Measurements from ENCODE around the gene ZNF442. TPM values are rescaled to one million over a fixed set of nuclear protein-coding genes. Genes with fewer than 3 reads are reported as not detected.
"Not testable (repeated sequence)": the region's sequence is repeated elsewhere in the genome, so short reads cannot be mapped to it uniquely, and the experiment has no call there.

Gene ZNF442
- total and polyA plus RNA-seq, 9 donors = 2.4 to 18.9 (median 7.8) TPM

DNA sequence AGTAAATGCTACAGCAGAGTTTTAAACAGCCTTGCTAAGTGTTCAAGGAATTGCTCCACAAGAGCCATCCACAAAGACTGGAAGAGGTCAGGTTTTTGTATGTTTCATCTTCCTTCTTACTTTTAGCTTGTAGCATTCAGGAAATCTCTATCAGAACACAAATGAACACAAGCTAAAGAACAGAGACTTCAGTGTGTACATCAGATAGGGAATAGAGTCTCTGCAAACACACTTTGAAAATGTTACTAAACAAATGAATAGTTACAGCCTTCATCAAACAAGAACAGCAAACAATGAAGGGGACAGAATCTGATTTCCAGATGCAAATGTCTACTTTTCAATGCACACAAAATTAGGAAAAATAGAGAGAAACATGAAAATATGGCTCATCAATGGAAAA, 39.8 kb downstream of the ZNF442 start:
- Histone ChIP-seq H3K36me3 (no peaks in the 10 kb centered on the region), H3K27me3 (no peaks in the 10 kb centered on the region), H3K9me3 (no peaks in the 10 kb centered on the region), H3K4me3 (no peak overlapping the region), H3K4me1 (ENCODE audit: insufficient read depth) (no peaks in the 10 kb centered on the region), H3K27ac (no peak overlapping the region)
- intact Hi-C loops (cut with DNase I) = no loop called here
- TF ChIP-seq, protein P1, sequence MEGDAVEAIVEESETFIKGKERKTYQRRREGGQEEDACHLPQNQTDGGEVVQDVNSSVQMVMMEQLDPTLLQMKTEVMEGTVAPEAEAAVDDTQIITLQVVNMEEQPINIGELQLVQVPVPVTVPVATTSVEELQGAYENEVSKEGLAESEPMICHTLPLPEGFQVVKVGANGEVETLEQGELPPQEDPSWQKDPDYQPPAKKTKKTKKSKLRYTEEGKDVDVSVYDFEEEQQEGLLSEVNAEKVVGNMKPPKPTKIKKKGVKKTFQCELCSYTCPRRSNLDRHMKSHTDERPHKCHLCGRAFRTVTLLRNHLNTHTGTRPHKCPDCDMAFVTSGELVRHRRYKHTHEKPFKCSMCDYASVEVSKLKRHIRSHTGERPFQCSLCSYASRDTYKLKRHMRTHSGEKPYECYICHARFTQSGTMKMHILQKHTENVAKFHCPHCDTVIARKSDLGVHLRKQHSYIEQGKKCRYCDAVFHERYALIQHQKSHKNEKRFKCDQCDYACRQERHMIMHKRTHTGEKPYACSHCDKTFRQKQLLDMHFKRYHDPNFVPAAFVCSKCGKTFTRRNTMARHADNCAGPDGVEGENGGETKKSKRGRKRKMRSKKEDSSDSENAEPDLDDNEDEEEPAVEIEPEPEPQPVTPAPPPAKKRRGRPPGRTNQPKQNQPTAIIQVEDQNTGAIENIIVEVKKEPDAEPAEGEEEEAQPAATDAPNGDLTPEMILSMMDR (IDR thresholded peaks at IDR 0.05) = no peak
- TF ChIP-seq EP300 (IDR thresholded peaks at IDR 0.05) (no peak), POLR2A (IDR thresholded peaks at IDR 0.05) (no peak)
- DNase-seq = no peak

DNA sequence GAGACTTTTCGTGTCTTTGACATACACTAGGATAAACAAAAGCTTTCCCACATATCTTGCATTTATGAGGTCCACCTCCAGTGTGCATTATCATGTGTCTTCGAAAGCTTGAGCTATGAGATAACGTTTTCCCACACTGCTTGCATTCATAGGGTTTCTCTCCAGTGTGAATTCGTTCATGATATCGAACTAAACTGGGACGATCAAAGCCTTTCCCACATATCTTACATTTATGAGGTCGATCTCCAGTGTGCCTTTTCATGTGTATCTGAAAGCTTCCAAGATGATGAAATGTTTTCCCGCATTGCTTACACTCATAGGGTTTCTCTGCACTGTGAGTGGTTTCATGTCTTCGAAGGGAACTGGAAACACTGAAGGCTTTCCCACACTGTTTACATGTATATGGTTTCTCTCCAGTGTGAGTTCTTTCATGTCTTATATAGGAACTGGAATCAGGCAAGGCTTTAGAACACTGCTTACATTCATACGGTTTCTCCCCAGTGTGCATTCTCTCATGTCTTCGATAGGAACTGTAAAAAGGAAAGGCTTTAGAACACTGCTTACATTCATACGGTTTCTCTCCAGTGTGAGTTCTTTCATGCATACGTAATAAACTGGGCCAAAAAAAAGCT, 46.6 kb downstream of the ZNF442 start:
- DNase-seq = no peak
- intact Hi-C loops (cut with DNase I) = no loop called here
- Histone ChIP-seq H3K4me3 (no peak overlapping the region), H3K27ac (no peak overlapping the region), H3K9me3 (no peaks in the 10 kb centered on the region), H3K27me3 (no peaks in the 10 kb centered on the region), H3K36me3 (no peaks in the 10 kb centered on the region), H3K4me1 (ENCODE audit: insufficient read depth) (no peaks in the 10 kb centered on the region)
- 96 to 97% (median 97%) methylated on average over 13 of the region's 13 CpGs for WGBS, 3 donors
- TF ChIP-seq, protein P1 (IDR thresholded peaks at IDR 0.05) = no peak
- TF ChIP-seq EP300 (IDR thresholded peaks at IDR 0.05) = no peak
- TF ChIP-seq POLR2A (IDR thresholded peaks at IDR 0.05) = no peak

DNA sequence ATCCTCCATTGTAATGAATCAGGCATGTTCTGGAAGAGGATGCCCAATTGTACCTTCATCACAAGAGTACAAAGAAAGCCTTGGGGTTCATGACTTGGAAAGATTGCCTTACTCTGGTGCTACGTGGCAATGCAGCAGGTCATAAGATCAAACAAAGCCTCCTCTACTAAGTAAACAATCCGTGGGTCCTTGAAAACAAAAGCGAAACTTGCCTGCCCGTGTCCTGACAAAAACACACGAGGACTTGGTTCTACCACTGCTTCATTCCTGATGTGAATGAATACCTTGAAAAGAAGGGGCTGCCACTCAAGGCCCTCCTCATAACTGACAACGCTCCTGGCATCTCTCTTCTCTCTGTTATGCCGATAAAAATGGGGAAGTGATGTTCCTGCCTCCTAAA, 50.9 kb downstream of the ZNF442 start:
- no peaks in the 10 kb centered on the region for H3K36me3 ChIP-seq
- H3K4me3 ChIP-seq = no peak overlapping the region
- TF ChIP-seq POLR2A (IDR thresholded peaks at IDR 0.05) = no peak
- TF ChIP-seq EP300 (IDR thresholded peaks at IDR 0.05) = no peak
- TF ChIP-seq, protein P1 (IDR thresholded peaks at IDR 0.05) = no peak
- no peaks in the 10 kb centered on the region for H3K4me1 ChIP-seq (ENCODE audit: insufficient read depth)
- intact Hi-C loops (cut with DNase I) = no loop called here
- DNase-seq = no peak
- no peak overlapping the region for H3K27ac ChIP-seq
- H3K27me3 ChIP-seq = no peaks in the 10 kb centered on the region
- H3K9me3 ChIP-seq = no peaks in the 10 kb centered on the region
- 65 to 81% (median 69%) methylated on average over 7 of the region's 7 CpGs for WGBS, 3 donors

DNA sequence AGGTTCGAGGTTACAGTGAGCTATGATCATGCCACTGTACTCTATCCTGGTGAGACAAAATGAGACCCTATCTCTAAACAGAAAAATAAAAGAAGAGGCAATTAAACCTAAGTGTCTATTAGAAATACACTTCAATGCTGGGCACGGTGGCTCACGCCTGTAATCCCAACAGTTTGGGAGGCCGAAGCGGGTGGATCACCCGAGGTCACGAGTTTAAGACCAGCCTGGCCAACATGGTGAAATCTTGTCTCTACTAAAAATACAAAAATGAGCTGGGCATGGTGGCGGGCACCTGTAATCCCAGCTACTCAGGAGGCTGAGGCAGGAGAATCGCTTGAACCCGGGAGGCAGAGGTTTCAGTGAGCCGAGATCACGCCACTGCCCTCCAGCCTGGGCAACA, 56.6 kb downstream of the ZNF442 start:
- H3K9me3 ChIP-seq; H3K27me3 ChIP-seq; DNase-seq; H3K4me3 ChIP-seq; H3K36me3 ChIP-seq; H3K27ac ChIP-seq; H3K4me1 ChIP-seq (ENCODE audit: insufficient read depth): not testable (repeated sequence)
- 94 to 98% (median 97%) methylated on average over 12 of the region's 12 CpGs for WGBS, 3 donors
- intact Hi-C loops (cut with DNase I) = loop anchor here in 1 of 4 donors (1.0 kb wide), 1 partner anchor 31 kb away; no protein-coding TSS in a partner anchor

Small RNA genes within 50 kb of the gene (small RNA-seq; reads per million reads assigned to genes)
- not detected for gene RPS29P23

Other genes starting within 250 kb of the ZNF442 start
- gene ZNF20, start 225.3 kb downstream of the ZNF442 start, total RNA-seq = 1 to 10 TPM; 1.2 to 5.2 (median 3.2) TPM
- 1 to 10 TPM; 2.2 to 2.4 TPM for gene ZNF20, start 225.3 kb downstream of the ZNF442 start, polyA plus RNA-seq
- 10 to 100 TPM in 2 of 7 donors, 1 to 10 TPM in 5; 2.8 to 19.6 (median 9.1) TPM for gene ZNF625, start 208.9 kb downstream of the ZNF442 start, total RNA-seq
- gene ZNF625, start 208.9 kb downstream of the ZNF442 start, polyA plus RNA-seq = 1 to 10 TPM; 1.5 to 2.5 TPM
- 10 to 100 TPM; 15.7 to 18.8 (median 16.3) TPM for gene ZNF136, start 202.6 kb downstream of the ZNF442 start, total RNA-seq
- 10 to 100 TPM in 1 of 2 donors, 1 to 10 TPM in 1; 8.8 to 12.2 TPM for gene ZNF136, start 202.6 kb downstream of the ZNF442 start, polyA plus RNA-seq
- 10 to 100 TPM; 10.1 to 33.3 (median 16.6) TPM for gene ZNF44, start 70.8 kb downstream of the ZNF442 start, total RNA-seq
- 10 to 100 TPM in 1 of 2 donors, 1 to 10 TPM in 1; 9.0 to 11.1 TPM for gene ZNF44, start 70.8 kb downstream of the ZNF442 start, polyA plus RNA-seq
- 1 to 10 TPM; 2.2 to 7.5 (median 5.8) TPM for gene ZNF563, start 32.0 kb downstream of the ZNF442 start, total RNA-seq
- 1 to 10 TPM; 3.1 to 4.3 TPM for gene ZNF563, start 32.0 kb downstream of the ZNF442 start, polyA plus RNA-seq
- 1 to 10 TPM; 3.2 to 7.0 (median 5.1) TPM for gene ZNF799, start 35.6 kb upstream of the ZNF442 start, total RNA-seq
- 1 to 10 TPM; 4.0 to 5.1 TPM for gene ZNF799, start 35.6 kb upstream of the ZNF442 start, polyA plus RNA-seq
- gene ZNF443, start 75.3 kb upstream of the ZNF442 start, total RNA-seq = 1 to 10 TPM; 2.1 to 5.7 (median 4.4) TPM
- 1 to 10 TPM; 2.7 to 3.3 TPM for gene ZNF443, start 75.3 kb upstream of the ZNF442 start, polyA plus RNA-seq
- gene ZNF709, start 119.1 kb upstream of the ZNF442 start, total RNA-seq = 1 to 10 TPM; 3.9 to 9.7 (median 7.6) TPM
- 1 to 10 TPM; 2.5 to 3.0 TPM for gene ZNF709, start 119.1 kb upstream of the ZNF442 start, polyA plus RNA-seq
- 10 to 100 TPM in 6 of 7 donors, 1 to 10 TPM in 1; 7.9 to 23.2 (median 16.6) TPM for gene ZNF564, start 185.8 kb upstream of the ZNF442 start, total RNA-seq
- 1 to 10 TPM; 7.2 to 8.8 TPM for gene ZNF564, start 185.8 kb upstream of the ZNF442 start, polyA plus RNA-seq
- 10 to 100 TPM in 1 of 7 donors, 1 to 10 TPM in 6; 5.3 to 12.5 (median 7.2) TPM for gene ZNF490, start 245.1 kb upstream of the ZNF442 start, total RNA-seq
- 1 to 10 TPM in 1 of 2 donors, under 1 TPM in 1; 0.98 to 3.7 TPM for gene ZNF490, start 245.1 kb upstream of the ZNF442 start, polyA plus RNA-seq
- 10 to 100 TPM; 16.4 to 44.3 (median 35.2) TPM for gene ZNF791, start 245.2 kb upstream of the ZNF442 start, total RNA-seq
- 10 to 100 TPM; 13.6 to 21.7 TPM for gene ZNF791, start 245.2 kb upstream of the ZNF442 start, polyA plus RNA-seq